Activated T-cell treated with anti-CD3 and anti-CD28 coated beads for 1 hour (primary cell): ENCODE data around the gene ICA1L.
"Not testable (repeated sequence)": the region's sequence is repeated elsewhere in the genome, so short reads cannot be mapped to it uniquely, and the experiment has no call there.

Experiments
- DNase-seq: peaks from one replicate; pipeline ENCODE4 v3.0.0-alpha.2; 2020; ENCODE audit warnings: low read depth

ICA1L gene

DNA sequence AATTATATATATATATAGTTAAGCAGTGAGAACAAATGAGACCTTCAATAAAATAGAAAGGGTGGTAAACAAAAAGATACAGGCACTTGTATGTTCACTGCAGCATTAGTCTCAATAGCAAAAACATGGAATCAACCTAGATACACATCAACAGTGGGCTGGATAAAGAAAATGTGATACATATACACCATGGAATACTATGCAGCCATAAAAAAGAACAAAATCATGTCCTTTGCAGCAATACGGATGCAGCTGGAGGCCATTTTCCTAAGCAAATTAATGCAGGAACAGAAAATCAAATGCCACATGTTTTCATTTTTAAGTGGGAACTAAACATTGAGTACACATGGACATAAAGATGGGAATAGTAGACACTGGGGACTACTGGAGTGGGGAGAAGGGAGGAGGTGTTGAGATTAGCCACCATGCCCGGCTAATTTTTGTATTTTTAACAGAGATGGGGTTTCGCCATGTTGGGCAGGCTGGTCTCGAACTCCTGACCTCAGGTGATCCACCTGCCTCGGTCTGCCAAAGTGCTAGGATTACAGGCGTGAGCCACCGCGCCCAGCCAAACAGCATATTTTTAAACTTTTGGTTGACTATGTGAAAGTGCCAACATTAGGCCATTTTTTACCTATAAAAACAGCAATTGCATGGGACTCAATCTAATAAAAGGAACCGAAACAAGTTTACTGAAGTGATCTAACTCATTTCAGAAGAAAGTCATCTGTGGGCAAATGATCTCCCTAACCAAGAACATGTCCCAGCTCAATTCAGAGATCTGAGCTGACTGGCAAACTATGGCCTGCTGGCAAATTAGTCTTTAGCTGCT is 23.7 kb downstream of the ICA1L start:
- DNase-seq: no peak

DNA sequence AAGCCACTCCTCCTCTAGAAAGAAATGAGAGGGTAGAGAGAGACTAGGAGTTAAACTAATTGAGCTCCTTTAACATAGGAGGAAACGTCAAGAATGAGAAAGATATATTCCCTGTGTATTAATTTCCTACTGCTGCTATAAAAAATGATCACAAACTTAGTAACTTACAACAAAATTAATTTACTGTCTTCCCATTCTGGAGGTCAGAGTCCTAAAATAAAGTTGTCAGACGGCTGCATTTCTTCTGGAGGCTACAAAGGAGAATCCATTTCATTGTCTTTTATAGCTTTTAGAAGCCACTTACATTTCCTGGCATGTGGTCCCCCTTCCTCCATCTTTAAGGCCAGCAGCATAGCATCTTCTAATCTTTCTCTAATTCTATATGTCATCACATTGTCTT is 26.9 kb downstream of the ICA1L start:
- no peak for DNase-seq

DNA sequence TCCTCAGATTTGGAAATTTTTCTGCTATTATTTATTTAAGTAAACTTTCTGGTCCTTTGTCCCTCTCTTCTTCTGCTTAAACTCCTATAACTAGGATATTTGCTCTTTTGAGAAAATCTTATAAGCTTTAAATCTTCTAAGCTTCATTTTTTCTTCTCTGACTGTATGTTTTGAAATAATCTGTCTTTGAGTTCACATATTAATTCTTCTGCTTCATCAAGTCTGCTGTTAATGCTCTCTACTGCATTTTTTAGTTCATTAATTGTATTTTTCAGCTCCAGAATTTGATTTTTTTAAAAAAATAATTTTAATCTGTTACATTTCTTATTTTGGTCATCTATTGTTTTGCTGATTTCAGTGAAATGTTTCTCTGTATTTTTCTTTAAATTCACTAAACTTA is 28.9 kb downstream of the ICA1L start:
- DNase-seq: no peak

DNA sequence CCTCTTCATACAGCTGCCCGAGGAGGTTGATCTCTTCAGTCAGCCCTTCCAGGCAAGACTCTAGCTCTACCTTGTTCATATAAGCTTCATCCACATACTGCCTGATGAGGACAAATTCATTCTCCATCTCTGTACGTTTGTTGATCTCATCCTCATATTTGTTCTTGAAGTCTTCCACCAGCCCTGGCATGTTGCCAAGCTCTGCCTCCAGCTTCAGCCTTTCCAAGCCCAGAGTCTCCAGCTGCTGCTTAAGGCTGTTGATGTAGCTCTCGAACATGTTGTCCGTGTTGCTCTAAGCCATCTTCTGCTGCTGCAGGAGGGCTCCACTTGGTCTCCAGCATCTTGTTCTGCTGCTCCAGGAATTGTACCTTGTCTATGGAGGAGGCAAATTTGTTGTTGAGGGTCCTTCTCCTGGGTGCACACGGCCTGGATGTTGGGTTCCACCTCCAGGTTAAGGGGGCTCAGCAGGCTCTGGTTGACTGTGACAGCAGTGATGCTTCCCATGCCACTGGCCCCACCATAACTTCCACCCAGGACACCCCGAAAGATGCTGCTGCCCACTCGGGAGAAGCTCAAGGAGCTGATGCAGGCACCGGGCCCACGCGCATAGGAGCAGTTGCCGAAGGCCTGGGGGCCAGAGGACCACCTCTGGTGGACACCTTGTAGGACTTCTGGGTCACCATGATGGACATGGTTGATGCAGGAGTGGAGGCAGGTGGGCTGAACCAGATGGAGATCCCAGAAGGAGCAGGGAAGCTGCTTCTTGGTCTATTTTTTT is 30.3 kb downstream of the ICA1L start:
- no peak for DNase-seq

DNA sequence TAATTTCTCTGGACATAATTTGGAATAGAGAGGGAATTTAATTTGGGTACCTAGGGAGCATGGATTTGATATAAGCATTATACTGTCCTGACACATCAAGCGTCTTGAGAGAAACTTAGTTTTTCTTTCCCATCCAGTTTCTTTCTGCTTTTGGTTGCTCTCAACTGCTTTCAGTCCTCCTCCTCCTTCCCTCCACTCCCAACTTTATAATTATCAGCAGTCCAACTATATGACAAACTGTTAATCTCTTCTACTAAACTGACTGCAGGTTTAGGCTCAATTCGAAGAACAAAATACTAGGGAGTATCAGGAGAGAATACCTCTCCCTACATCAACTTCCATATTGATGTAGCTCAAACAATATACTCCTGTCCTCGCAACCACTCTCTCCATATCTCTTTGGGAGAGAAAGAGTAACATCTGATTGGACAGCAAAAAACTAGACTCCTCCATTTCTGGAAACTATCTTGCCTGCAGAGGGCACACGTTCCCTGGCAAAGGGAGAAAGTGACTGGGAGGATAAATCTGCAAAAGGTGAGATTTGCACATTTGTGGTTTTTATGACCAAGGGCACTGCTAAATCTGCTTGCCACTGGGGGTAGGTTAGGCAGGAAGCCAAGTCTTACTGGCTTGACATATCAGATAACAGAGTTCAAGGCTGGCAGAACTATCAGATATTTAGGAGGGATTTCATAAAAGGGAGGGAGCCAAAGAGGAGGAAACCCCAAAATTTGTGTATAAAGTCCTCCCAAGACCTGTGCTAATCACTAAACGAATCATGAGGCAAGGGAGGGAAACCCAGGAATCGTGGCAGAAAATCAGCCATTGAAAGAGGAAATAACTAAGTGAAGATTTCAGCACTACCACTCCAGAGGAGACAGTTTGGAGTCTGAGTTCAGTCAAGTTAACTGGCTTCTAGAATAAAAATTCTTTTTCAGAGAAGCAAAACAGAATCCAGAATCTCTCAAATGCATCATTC is 40.0 kb downstream of the ICA1L start:
- peak; percentile 11 for DNase-seq

DNA sequence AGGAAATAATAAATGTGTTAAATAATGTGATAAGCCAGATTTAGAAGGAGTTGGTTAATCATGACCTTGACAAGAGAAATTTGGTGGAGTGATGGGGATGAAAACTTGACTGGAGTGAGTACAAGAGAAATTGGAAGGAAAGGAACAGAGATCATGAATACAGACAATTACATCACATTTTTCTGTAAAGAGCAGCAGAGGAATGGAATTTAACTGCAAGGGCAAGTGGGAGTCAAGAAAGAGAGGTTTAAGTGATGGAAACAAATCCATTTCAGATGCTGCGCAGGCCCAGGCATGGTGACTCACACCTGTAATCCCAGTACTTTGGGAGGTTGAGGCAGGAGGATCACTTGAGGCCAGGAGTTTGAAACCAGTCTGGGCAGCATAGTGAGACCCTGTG is 46.7 kb downstream of the ICA1L start:
- no peak for DNase-seq

DNA sequence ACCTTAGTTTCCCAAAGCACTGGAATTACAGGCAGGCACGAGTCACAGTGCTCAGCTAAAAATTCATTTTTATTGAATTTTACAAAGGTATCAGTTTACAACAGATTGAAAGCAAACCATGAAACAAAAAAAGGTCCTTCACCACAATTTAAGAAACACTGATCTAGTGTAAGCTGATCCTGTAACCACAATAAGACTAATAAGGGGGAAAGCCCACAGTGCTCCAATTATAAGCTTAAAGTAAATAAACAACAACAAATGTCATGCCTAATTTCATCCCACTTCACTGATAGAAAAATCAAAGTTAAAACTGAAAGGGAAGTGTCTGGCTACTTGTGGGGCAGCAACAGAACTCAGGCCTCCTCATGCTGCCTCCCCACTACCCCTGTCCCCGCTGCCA is 49.2 kb downstream of the ICA1L start:
- DNase-seq: no peak

DNA sequence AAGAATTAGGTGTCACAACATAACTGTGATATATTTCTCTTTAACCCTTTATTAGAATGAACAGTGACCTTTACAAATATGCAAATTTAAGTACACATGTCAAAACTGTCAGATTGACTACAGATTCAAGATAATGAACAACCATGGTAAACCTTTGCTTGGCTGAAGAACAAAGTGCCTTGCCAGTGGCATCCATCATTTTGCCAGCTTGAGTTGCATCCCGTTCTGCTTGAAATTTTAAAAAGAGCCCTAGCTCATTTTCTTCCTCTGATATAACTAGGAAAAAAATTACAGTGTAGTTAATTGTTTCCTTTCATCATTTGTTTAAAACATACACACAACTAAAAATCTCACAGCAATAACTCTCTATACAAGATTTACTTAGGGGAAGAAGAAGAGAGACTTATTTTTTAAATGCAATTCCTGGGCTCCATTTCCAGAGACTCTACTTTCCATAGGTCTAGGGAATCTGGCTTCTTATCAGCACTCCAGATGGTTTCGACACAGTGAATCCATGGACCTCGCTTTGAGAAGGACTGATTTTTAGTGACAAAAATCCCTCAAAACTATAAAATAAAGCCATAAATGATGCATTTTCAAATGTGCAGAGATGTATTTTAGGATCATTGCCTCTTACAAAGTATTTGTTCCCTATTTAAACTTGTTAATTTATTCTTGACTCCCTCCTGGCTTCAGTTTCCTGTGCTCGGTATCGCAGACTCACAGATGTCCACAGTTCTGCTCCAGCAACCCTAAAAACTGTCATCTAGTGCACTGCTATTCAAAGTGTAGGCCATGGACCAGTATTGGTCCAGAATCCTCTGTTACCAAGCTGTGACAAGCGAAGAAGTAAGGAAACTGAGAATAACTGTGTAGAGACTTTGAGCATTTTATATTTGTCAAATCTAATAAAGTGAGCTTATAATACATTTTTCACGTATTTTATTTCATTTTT is 50.1 kb downstream of the ICA1L start:
- DNase-seq: no peak

DNA sequence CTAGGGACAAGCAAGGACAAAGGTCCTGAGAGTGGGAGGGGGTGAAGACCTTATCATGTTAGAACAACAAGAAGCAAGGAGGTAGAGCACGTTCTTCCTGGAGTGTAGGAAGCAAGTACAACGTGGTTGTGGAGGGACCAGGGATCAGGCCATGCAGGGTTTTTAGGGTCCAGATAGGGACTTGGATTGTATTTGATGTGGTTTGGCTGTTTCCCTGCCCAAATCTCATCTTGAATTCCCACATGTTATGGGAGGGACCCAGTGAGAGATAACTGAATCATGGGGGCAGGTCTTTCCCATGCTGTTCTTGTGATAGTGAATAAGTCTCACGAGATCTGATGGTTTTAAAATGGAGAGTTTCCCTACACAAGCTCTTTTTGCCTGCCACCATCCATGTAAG is 53.2 kb downstream of the ICA1L start:
- DNase-seq: no peak

DNA sequence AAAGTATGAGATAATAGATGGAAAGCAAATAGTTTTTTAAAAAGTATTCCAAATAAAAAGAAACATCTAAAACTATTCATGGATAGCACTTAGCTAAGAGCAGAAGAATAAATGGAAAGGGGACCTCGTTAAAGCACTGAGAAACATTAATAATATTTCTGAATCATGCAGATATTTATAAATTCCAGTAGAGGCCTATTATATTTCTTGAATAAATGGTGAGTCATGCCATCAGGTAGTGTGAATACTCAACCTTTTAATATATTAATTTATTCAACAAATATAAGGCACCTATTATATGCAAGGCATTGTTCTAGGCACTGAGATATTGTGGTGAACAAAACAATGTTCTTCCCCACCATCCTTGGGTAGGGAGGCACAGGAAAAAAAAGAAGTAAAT is 53.8 kb downstream of the ICA1L start:
- DNase-seq: no peak

DNA sequence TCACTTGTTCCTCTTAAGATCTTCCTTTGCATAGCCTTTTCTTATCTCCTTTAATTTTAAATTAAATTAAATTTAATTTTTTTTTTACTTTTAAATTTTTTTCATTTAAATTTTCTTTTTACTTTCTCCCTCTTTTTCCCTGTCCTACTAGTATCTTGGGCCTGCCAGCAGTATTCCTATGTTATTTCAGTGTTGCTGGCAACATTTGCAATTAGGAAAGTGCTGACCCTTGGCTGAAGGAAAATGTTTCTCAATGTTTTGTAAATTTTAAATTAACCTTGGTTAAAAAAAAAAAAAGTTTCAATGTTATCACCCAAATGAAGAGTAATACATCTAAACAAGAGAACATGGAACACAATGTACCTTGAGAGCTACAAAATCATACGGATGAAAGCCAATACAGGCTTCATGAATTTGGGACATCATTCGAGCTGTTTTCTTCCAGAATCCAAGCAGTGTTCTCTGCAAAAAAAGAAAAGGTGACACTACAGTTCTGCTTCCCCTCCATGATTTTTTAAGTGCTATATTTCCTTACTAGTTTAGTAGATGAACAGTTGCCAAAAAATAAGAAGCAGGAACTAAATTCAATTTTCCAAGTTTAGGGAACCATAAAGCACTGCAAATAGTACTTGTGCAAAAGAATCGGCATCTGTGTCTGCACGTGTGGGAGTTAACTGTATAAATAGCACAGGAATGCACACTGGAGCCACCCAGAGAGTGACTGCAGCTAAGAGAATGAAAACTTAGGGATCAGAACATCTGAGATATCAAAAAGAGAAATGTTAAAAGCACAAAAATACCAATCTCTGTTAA is 55.8 kb downstream of the ICA1L start:
- DNase-seq: no peak

DNA sequence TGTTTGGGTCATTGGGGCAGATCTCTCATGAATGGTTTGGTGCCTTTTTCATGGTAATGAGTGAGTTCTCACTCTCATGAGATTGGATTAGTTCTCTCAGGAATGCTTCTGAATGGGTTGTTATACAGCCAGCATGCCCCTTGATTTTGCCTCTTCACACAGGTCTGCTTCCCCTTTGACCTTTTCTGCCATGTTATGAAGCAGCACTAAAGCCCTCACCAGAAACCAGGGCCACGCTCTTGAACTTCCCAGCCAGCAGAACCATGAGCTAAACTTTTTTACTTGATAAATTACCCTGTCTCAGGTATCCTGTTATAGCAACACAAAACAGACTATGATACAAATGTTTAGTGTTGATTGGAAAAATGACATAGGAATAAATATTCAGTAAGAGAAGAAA is 57.3 kb downstream of the ICA1L start:
- DNase-seq: no peak

DNA sequence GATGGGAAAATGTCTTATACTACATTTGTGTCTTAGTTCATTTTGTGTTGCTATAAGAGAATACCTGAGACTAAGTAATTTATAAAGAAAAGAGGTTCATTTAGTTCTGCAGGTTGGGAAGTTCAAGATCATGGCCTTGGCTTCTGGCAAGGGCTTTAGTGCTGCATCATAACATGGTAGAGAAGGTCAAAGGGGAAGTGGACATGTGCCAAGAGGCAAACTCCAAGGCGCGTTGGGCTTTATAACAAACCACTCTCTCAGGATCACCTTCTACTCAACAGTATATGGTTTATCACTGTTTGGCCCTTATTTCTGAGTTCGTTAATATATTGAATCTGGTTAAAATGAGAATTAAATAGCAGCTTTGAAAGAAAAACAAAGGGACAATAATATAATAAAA is 58.2 kb downstream of the ICA1L start:
- DNase-seq: no peak

DNA sequence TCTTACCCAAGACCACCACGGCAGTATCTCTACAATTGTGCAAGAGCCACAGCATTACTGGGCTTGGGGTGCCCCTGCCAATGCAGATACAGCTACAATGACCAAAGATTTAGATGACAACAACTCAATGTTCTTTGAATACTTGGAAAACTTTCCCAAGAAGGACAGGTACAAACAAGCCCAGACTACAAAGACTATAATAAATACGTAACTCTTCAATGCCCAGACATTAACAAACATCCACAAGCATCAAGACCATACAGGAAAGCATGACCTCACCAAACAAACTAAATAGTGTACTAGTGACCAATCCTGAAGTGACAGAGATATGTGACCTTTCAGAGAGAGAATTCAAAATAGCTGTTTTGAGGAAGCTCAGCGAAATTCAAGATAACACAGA is 62.8 kb downstream of the ICA1L start:
- no peak for DNase-seq

DNA sequence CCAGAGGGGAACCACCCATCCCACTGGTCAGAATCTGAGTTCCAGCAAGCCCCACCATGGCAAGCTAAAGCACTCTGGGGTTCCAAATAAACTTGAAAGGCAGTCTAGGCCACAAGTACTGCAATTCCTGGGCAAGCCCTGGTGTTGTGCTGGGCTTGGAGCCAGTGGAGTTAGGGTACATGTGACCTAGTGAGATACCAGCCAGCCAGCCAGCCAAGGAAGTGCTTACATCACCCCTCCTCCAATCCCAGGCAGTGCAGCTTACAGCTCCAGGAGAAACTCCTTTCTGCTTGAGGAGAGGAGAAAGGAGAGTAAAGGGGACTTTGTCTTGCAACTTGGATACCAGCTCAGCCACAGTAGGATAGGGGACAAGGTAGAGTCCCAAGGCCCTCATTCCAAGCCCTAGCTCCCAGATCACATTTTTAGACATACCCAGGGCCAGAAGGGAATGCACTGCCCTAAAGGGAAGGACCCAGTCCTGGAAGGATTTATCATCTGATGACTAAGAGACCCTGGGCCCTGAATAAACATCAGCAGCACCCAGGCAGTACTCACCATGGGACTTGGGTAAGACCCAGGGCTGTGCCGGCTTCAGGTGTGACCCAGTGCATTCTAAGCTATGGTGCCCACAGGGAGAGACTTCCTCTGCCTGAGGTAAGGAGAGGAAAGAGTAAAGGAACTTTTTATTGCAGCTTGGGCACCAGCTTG is 64.0 kb downstream of the ICA1L start:
- DNase-seq: not testable (repeated sequence)

DNA sequence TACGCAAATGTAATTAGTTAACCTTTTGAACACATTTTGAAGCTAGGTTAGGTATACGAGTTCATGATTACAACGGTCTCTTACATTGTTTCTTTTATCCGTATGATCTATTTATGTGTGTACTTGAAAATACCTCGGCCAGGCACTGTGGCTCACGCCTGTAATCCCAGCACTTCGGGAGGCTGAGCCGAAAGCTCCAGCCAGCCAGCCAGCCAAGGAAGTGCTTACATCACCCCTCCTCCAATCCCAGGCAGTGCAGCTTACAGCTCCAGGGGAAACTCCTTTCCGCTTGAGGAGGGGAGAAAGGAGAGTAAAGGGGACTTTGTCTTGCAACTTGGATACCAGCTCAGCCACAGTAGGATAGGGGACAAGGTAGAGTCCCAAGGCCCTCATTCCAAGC is 65.7 kb downstream of the ICA1L start:
- DNase-seq: not testable (repeated sequence)

DNA sequence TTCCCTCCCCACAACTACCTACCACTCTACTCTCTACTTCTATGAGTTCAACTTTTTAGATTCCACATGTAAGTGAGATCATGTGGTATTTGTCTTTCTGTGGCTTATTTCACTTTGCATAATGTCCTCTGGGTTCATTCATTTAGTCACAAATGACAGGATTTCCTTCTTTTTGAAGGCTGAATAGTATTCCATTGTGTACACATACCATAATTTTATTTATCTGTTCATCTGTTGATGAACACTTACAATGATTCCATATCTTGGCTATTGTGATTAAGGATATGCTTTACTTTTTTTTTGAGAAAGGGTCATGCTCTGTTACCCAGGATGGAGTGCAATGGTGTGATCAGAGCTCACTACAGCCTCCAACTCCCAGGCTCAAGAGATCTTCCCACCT is 73.6 kb downstream of the ICA1L start:
- no peak for DNase-seq

DNA sequence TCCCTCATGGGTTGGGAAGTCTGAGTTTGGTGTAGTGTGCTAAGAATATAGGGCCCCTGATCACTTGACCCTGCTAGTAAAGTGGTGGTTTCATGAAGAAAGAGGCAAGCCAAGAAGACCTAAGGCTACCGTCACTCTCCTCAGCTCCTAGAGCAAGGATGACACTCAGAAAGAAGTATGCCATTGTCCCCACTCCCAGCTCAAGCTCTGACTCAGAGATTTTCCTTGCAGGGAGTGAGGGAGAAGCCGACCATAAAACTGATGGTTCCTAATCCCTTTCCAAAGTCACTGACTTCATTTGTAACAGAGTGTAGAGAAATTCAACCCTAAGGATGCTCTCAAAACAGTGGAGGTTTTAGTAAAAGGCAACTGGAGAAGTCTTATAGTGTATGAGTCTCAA is 80.9 kb downstream of the ICA1L start:
- no peak for DNase-seq

DNA sequence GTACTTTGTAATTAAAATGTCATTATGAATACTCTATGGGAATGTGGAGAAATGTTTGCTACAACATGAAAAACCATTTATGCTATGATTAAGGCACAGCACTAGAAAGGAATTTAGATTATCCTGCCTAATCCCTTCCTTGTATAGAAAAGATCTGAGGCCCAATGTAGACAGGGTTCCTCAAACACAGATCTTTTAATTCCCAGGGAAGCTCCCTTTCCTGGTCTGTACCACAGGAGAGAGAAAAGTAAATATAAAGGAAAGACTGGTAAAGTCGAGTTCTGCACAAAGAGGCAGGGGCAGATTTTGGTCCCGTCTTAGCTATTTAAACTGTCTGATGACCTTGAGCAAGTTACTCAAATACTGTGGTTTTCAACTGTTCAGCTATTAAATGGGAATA is 84.7 kb downstream of the ICA1L start:
- DNase-seq: no peak
